ENCODE measurements around the gene PIN1. TPM values are rescaled to one million over a fixed set of nuclear protein-coding genes. Genes with fewer than 3 reads are reported as not detected.

Gene PIN1
- total and polyA plus RNA-seq, 10 of the 15 experiments (the other 5 are each of a cell fraction or from before 2014, with no cell fraction given) = 2.4 to 209 (median 71.5) TPM

- CTCF ChIA-PET = interaction anchor here (0.8 kb wide), 1 partner anchor 10 kb away, joined by 3 read pairs; no protein-coding TSS in a partner anchor
These were observed 22.1 kb downstream of the PIN1 start for GRCh38 chr19:9857076-9857721.

GRCh38 chr19:9857920-9858746 lies 23.0 kb downstream of the PIN1 start:
- Histone ChIP-seq H3K36me3 (ENCODE audit: control insufficient read depth in 2 of 2, insufficient read depth in 2 of 2, low read length in 1 of 2) (no peaks in the 10 kb centered on the region), H3K4me2 (ENCODE audit: control insufficient read depth, insufficient read depth) (no peak overlapping the region; the same call in 1 of the 2 replicates), H3K79me2 (ENCODE audit: control insufficient read depth, insufficient read depth, low read length) (no peaks in the 10 kb centered on the region), H3K27me3 (replicated peaks in 1 of 2; ENCODE audit: control insufficient read depth in 2 of 2, insufficient read depth in 2 of 2, low read length in 1 of 2) (no peaks in the 10 kb centered on the region), H3K27ac (ENCODE audit: control insufficient read depth, insufficient read depth) (no peak overlapping the region), H3K4me3 (no peak overlapping the region), H2AFZ (ENCODE audit: control insufficient read depth, low read depth, low read length) (no peak overlapping the region), H3K9ac (ENCODE audit: control insufficient read depth, insufficient read depth, low read length) (no peak overlapping the region), H3K4me1 (ENCODE audit: control insufficient read depth, insufficient read depth, low read length) (peaks cover 16% of the 10 kb centered on the region), H3K9me3 (replicated peaks; ENCODE audit: control insufficient read depth, insufficient read depth, low read length) (no peaks in the 10 kb centered on the region), H4K20me1 (ENCODE audit: control insufficient read depth, insufficient read depth) (no peaks in the 10 kb centered on the region)
- peak; percentile 43; the same call in 1 of the 2 replicates for TF ChIP-seq SPI1 (IDR thresholded peaks at IDR 0.05; ENCODE audit: borderline replicate concordance, insufficient read depth, low read depth, low read length)
- TF ChIP-seq SUZ12 (IDR thresholded peaks at IDR 0.05; ENCODE audit: unreplicated experiment) = no peak
- intact Hi-C loops (cut with micrococcal nuclease; ENCODE audit: unreplicated experiment) (no loop called here), in situ Hi-C loops (cut with MboI) (no loop called here)
- FAIRE-seq (no peak), DNase-seq (ENCODE audit: low read depth, low spot score) (no peak), ATAC-seq (no peak)
- ChIA-PET POLR2A (interaction anchor here (1.3 kb wide), 1 partner anchor 31 kb away, joined by 3 read pairs; the partner anchor contains the start of gene UBL5), SMC1A (ENCODE audit: uncharacterized antibody, unreplicated experiment) (no interaction called here), CTCF (no interaction called here), RAD21 (ENCODE audit: unreplicated experiment) (interaction anchor here (0.6 kb wide), 1 partner anchor 307 kb away, joined by 3 read pairs; no protein-coding TSS in a partner anchor)
- no TSS peak for BruUV-seq (replicated peaks)
- WGBS (ENCODE audit: insufficient coverage, insufficient replicate concordance, low lambda C conversion rate, missing lambda C conversion rate) = 56% methylated on average over 9 of the region's 10 CpGs

More at GRCh38 chr19:9857076-9857721, 22.1 kb downstream of the PIN1 start:
- Histone ChIP-seq H3K4me3 (no peak overlapping the region), H3K4me1 (ENCODE audit: control insufficient read depth, insufficient read depth, low read length) (peaks cover 16% of the 10 kb centered on the region), H3K9ac (ENCODE audit: control insufficient read depth, insufficient read depth, low read length) (no peak overlapping the region), H3K4me2 (ENCODE audit: control insufficient read depth, insufficient read depth) (no peak overlapping the region; the same call in 1 of the 2 replicates), H3K79me2 (ENCODE audit: control insufficient read depth, insufficient read depth, low read length) (no peaks in the 10 kb centered on the region), H2AFZ (ENCODE audit: control insufficient read depth, low read depth, low read length) (no peak overlapping the region), H3K36me3 (ENCODE audit: control insufficient read depth in 2 of 2, insufficient read depth in 2 of 2, low read length in 1 of 2) (no peaks in the 10 kb centered on the region), H3K27me3 (replicated peaks in 1 of 2; ENCODE audit: control insufficient read depth in 2 of 2, insufficient read depth in 2 of 2, low read length in 1 of 2) (no peaks in the 10 kb centered on the region), H3K27ac (ENCODE audit: control insufficient read depth, insufficient read depth) (no peak overlapping the region), H3K9me3 (replicated peaks; ENCODE audit: control insufficient read depth, insufficient read depth, low read length) (no peaks in the 10 kb centered on the region), H4K20me1 (ENCODE audit: control insufficient read depth, insufficient read depth) (no peaks in the 10 kb centered on the region)
- DNase-seq (ENCODE audit: low read depth, low spot score) (no peak), FAIRE-seq (no peak), ATAC-seq (no peak)
- no TSS peak for BruUV-seq (replicated peaks)
- ChIA-PET RAD21 (ENCODE audit: unreplicated experiment) (no interaction called here), POLR2A (interaction anchor here (1.3 kb wide), 1 partner anchor 30 kb away, joined by 3 read pairs; the partner anchor contains the start of gene UBL5), SMC1A (ENCODE audit: uncharacterized antibody, unreplicated experiment) (no interaction called here)
- intact Hi-C loops (cut with micrococcal nuclease; ENCODE audit: unreplicated experiment) (no loop called here), in situ Hi-C loops (cut with MboI) (no loop called here)
- TF ChIP-seq ZNF384 (IDR thresholded peaks at IDR 0.05; ENCODE audit: borderline replicate concordance, low read depth, low read length) (no peak), IKZF1 (conservative IDR thresholded peaks at IDR 0.05) (no peak), ZNF207 (IDR thresholded peaks at IDR 0.05; ENCODE audit: borderline replicate concordance) (no peak), NR2C1 (IDR thresholded peaks at IDR 0.05) (0 out of 2 replicates have a peak, but pooled peaks have one; percentile 9), STAT3 (IDR thresholded peaks at IDR 0.05; ENCODE audit: low read depth, low read length) (no peak)
- WGBS (ENCODE audit: insufficient coverage, insufficient replicate concordance, low lambda C conversion rate, missing lambda C conversion rate) = 97% methylated on average over 13 of the region's 13 CpGs
